ENCODE data around the gene RSPH9. TPM values are rescaled to one million over a fixed set of nuclear protein-coding genes. Genes with fewer than 3 reads are reported as not detected.
"Not testable (repeated sequence)": the region's sequence is repeated elsewhere in the genome, so short reads cannot be mapped to it uniquely, and the experiment has no call there.

RSPH9 gene
- total RNA-seq, 1 experiment from 2014 or later: 0.05 TPM

DNA sequence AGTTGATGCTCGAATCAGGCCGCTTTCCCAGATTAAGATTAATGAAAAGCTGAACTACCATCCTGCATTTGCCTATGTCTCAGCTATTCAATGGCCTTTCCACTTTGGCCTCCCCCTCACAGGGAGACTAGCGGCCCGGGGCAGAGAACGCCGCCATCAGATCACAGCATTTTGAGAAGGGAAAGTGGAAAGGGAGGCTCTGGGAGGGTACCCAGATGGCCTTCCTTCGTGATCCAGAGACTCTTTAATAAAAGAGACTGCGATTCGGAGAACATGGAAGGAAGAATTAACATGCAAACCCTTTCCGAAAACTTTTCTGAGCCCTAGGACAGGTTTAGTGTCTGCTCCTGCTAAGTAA lies 42.2 kb downstream of the RSPH9 start:
- DNase-seq (ENCODE audit: low read depth): no peak

- DNase-seq (ENCODE audit: low read depth): peak; percentile 85
Measured at GRCh38 chr6:43687437-43688347, 42.9 kb downstream of the RSPH9 start, which contains the start of gene MRPS18A. Gene MRPS18A (minus strand): TSS chr6:43687791. CDS start chr6:43687779, 12 bp downstream.

- DNase-seq (ENCODE audit: low read depth): no peak
Measured at GRCh38 chr6:43689421-43689820, 44.6 kb downstream of the RSPH9 start.

DNA sequence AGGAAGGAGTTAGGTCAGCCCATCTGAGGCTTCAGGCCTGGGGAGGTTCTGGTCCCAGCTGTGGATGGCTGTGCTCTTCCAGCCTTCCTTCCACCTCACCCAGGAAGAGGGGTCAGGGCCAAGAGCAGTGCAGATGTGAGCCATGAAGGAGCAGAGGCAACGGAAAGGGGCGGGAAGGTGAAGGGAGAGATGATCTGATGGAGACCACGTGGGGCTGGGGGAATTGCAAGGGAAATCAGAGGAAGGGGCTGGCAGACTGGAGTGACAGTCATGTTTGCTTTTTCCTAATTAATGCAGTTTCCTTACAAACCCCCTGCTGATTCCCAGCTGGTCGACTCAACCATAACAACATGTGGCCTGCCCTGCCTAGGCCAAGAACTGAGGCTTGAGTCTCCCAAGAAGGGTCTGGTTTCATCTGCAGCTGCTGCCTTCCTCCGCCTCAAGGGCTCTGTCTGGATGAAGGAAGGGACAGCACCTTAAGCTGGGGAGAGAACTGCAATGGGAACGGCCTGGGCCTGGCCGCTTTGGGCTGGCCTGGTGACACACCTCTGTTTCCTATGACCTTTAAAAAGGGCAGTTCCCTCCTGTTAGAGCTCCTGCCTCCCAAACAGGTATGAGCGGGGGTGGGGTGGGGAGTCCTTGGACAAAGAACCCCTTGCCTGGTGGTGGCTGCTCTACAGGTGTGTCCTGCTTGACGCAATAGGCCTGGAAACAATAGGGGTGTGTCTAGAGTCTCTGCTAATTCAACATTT lies 50.6 kb downstream of the RSPH9 start:
- no peak for DNase-seq (ENCODE audit: low read depth)

GRCh38 chr6:43695967-43696291 lies 51.1 kb downstream of the RSPH9 start:
- no peak for DNase-seq (ENCODE audit: low read depth)

DNA sequence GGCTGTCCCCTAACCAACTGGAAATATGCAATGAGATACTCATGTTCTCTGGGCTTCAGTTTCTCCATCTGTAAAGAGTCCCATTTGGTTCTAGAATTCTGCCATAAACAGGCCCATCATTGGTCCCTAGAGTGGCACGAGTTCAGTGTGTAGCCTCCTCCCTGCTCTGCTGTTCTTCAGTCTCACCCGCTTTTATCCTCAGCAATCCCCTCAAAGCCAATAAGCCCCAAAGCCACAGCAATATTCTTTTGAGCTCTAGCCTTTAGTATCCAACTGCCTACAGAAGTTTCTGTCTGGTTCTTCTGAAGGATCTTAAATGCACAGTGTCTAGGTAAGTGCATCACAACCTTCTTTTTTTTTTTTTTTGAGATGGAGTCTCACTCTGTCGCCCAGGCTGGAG lies 52.6 kb downstream of the RSPH9 start:
- no peak for DNase-seq (ENCODE audit: low read depth)

DNA sequence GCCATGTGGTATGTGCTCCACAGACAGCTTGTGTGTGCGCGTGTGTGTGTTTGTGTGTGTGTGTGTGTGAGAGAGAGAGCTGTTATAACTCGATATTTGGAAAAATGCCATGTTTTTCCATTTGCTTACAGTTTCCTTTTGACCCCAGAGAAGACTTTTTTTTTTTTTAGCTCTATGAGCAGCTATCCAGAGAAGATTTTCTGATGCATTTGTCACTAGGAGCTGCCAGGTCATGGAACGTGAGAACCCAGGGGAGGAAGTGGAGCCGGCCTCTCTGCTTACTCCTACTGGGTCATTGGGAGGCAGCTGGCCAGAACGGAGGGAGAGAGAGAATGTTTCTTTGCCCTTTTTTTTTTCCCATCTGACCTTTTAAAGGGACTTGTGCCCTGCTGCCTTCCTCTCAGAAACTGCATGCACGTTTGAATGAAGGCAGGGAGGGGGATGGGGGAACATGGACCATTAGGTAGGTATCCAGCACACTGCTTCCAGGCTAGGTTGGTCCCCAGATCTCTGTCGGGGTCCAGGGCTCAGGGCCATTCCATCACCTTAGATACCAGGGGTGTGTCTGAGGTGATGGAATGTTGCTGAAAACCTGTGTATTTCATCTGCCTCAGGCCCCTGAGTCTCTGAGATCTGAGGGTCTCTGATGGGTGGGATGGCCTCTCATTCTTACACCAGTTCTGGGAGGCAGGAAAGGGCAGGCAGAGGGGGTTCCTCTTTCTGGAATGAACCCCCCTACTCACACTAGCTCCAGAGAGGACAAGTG lies 53.9 kb downstream of the RSPH9 start:
- peak; percentile 68 for DNase-seq (ENCODE audit: low read depth)

DNA sequence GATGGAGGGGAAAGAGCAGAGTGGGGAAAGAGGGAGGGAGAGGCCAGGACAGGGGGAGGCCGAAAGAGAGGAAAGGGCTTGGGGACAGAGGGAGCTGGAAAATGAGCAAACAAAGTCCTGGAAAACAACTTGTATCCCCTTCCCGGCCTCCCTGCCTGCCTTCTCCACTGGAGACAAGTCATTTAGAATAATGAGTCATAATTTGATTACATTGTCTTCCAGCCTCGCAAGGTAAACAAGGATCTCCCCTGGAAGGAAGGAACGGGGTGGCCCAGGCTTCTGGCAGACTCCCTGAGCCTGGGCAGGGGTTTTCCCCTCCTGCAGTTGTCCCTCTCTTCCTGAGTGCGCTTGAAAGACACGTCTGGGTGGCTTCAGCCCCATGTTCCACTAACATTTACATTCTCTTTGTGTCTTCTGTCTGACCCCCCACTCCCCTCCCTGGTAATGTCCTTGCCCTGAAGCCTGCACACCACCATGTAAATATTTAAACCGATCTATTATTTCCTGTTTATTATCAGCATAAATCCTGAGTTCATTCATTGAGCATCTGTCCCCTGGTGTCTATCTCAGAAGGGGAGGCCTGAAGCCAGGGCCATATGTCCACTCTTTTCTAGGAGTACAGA lies 54.8 kb downstream of the RSPH9 start:
- peak; percentile 81 for DNase-seq (ENCODE audit: low read depth)

DNA sequence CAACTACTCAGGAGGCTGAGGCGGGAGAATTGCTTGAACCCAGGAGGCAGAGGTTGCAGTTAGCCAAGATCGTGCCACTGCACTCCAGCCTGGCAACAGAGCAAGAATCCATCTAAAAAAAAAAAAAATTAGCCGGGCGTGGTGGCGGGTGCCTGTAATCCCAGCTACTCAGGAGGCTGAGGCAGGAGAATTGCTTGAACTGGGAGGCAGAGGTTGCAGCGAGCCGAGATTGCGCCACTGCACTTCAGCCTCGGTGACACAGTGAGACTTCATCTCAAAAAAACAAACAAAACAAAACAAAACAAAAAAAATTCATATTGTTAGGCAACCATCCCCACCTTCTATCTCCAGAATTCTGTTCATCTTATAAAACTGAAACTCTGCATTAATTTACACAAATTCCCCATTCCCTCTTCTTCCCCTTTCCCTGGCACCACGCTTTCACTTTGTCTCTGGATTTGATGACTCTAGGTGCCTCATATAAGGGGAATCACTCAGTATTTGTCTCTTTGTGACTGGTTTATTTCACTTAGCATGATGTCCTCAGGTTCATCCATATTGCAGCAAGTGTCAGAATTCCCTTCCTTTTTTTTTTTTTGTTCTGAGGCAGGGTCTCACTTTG lies 56.2 kb downstream of the RSPH9 start:
- DNase-seq (ENCODE audit: low read depth): not testable (repeated sequence)

DNA sequence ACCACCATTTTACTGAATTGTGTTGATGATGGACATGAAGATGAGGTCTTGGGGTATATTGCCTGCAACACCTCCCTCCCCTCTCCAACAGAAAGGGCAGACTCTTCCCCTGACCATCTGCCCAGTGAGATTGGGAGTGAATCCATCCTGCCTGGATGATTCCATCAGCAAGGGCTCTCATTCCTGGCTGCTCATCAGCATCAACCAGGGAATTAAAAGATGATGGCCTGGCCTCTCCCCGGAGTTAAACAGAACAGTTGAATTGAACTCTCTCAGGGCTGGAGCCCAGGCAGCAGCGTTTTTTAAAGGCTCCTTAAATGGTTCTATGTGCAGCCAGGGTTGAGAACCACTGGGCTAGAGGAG lies 57.3 kb downstream of the RSPH9 start:
- DNase-seq (ENCODE audit: low read depth): no peak

DNA sequence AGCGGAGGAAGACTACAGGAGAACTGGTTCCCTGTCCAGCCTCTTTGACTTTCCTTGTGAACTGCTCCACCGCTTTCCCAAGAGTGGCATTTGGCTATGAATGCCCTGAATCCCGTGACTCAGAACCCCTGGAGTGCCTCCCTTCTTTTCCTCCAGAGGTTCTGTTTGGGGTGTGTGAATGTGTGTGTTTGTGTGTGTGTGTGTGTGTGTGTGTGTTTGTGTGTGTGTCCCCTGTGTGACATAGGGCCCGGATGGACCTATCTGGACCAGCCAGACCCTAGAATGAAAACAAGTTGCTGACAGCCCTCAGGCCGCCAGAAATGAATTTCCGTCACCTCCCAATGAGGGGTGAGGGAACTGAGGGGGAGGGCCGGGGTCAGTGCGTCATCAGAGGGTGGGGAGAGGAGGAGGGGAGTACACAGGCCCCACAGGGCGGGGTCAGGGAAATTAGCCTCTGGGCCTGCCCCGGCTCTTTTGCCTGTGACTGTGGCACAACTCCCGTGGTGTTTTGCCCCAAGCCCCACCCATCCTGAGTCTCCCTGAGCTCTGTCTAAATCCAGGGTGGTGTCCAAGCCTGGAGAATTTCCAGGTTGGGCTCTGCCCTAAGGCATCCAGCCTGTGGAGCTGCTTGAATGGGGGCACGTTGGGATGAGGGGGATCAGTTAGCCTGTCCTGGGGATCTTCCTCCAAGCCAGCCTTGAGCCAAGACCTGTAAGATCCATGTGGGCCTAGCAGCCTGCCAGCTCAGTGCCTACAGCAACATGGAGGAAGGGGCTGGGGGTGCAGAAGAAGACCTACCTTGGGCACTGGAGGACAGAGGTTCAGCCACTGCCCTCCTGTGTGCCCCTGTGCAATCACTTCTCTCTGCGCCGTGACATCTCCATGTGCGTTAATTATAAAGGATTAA lies 58.0 kb downstream of the RSPH9 start:
- DNase-seq (ENCODE audit: low read depth): peak; percentile 97

GRCh38 chr6:43703512-43704429 lies 58.9 kb downstream of the RSPH9 start:
- DNase-seq (ENCODE audit: low read depth): no peak

- no peak for DNase-seq (ENCODE audit: low read depth)
Measured at GRCh38 chr6:43705996-43706395, 61.2 kb downstream of the RSPH9 start.

DNA sequence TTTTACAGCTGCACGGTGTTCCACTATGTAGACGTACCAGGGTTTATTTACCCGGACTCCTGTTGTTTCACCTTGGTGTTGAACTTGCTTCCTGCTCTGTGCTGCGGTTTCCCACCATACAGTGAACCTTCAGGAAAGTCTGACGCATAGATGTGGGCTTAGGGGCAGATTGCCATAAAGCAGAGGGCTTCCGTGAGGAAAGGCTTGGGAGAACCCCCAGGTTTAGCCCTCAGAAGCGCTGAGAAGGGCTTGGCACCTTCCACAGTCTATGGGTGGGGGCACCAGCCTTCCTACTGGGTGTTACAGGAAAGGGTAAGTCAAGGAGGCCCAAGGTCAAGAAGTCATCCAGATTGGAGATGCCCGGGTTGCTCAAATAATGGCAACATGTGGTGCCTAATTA lies 62.0 kb downstream of the RSPH9 start:
- DNase-seq (ENCODE audit: low read depth): peak; percentile 30

DNA sequence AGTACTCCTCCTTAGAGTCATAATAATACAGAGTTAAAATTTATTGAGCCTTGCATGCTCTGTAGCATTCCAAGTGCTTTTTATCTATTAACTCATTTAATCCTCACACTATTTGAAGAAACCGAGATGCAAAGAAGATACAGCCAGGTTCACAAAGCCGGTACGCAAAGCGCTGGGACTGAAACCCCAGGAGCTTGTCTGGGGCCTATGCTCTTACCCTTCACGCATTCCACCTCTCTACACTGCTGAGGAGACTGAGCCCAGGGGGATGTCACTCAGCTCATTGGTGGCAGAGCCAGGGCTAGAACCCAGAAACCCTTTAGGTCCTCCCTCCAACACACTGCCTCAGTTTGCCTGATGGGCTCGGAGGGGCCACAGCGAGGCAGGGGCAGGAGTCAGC lies 62.4 kb downstream of the RSPH9 start:
- no peak for DNase-seq (ENCODE audit: low read depth)

GRCh38 chr6:43707767-43708166 lies 62.9 kb downstream of the RSPH9 start:
- DNase-seq (ENCODE audit: low read depth): no peak

- peak; percentile 54 for DNase-seq (ENCODE audit: low read depth)
Measured at GRCh38 chr6:43708860-43709653, 64.2 kb downstream of the RSPH9 start.

DNA sequence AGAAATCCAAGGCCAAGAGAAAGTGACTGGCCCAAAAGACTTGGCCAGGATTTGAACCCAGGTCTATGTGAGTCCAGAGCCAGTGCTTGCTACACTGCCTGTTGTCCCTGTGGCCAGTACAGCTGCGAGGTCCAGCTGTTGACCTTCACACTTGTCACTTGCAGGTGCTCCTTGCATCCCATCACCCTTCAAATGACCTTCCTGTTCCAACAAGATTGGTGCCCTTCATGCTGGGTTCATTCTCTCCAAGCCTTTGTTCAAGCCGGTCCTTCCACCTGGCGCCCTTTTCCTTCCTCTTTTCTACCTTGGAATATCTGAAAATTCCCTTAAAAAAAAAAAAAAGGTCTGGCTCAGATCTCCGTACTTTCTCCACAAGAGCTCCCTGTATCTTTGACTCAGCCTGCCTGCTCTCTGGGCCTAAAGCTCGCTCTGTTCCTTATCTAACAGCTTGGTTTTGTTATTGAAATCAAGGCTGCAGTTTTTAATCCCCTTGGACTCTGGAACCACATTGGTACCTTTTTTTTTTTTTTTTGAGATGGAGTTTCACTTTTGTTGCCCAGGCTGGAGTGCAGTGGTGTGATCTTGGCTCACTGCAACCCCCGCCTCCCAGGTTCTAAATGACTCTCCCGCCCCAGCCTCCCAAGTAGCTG lies 64.9 kb downstream of the RSPH9 start:
- no peak for DNase-seq (ENCODE audit: low read depth)
